Anterior cingulate cortex (tissue), 58 donors: ENCODE results near the gene MZF1.
"Not testable (repeated sequence)": the region's sequence is repeated elsewhere in the genome, so short reads cannot be mapped to it uniquely, and the experiment has no call there.

Experiments
- DNase-seq, 58 donors: peaks; one replicate each; lab custom pipeline; 2025; lab: John Stamatoyannopoulos, UW

MZF1 gene

DNA sequence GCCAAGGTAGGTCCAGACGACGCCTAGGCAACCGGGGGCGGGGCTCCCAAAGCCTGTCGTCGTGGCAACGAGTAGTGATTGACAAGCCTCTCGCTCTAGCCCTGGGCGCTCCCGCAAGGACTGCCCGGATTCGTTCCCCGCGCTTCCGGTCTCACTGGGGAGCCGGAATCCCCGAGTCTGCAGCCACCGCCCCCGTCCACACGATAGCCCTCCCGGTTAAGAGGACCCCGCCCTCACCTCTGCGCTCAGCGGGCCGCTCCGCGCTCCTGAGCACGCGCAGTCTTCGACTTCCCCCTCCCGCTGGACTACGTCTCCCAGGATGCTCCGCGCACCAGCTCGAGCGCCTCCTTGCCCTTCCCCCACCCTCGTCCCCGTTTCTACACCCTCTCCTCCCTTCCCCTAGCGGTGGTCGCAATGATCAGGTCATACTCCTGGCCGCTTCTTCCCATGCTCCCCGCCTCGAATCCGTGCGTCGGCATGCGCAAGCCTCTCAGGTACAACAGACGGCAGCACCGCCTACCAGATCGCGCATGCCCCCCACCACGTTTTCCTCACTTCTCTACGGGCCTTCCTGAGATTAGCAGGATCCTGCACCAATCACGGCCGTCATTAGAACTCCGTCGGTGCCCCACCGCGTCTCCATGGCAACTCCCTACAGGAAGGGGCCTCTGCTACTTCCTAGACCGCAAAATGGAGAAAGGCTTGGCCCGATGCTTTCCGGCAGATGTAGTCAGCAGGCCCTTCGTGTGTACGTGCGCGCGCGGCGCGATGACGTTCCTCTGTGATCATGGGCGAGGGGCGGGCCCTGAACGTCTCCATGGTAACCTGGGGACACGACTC, at the start of gene MZF1:
Gene MZF1, minus strand, starts transcription at position 518 of the 840 bp plus-strand sequence. CDS start 1,946 bp downstream, outside the sequence.
- no peak for DNase-seq

DNA sequence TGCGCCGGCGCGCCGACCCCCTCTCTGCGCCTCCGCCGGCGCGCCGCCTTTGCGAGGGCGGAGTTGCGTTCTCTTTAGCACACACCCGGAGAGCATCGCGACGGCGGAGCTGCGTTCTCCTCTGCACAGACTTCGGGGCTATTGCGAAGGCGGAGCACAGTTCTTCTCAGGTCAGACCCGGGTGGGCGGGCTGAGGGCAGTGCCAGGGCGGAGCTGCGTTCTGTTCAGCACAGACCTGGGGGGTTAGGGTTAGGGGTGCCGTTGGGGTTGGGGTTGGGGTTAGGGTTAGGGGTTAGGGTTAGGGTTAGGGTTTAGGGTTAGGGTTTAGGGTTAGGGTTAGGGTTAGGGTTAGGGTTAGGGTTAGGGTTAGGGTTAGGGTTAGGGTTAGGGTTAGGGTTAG, 34.1 kb upstream of the MZF1 start:
- not testable (repeated sequence) for DNase-seq

DNA sequence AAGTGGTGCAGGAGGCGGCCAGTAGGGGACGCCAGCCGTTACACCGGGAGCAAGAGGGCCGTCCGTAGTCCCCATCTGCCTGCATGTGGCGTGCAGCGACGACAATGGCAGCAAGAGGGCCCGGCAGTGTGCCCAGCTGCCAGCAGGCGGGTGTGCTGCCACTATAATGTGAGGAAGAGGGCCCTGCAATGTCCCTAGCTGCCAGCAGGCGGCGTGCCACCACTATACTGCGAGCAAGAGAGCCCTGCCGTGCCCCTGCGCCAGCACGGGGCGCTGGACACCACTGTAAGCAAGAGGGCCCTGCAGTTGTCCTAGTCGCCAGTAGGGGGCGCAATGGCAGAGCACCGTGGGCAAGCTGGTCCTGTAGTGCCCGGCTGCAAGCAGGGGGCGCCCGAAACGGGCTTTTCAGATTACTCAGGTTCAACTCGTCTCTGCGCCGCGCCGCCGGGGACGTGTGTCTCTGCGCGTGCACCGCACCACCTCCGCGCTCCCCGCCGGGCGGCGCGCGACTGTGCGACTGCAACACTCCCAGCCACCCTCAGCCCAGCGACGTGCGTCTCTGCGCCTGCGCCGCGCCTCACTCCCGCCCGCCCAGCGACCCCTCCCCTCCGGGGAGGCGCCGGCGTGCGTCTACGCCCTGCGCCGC, 33.2 kb upstream of the MZF1 start:
- not testable (repeated sequence) for DNase-seq

DNA sequence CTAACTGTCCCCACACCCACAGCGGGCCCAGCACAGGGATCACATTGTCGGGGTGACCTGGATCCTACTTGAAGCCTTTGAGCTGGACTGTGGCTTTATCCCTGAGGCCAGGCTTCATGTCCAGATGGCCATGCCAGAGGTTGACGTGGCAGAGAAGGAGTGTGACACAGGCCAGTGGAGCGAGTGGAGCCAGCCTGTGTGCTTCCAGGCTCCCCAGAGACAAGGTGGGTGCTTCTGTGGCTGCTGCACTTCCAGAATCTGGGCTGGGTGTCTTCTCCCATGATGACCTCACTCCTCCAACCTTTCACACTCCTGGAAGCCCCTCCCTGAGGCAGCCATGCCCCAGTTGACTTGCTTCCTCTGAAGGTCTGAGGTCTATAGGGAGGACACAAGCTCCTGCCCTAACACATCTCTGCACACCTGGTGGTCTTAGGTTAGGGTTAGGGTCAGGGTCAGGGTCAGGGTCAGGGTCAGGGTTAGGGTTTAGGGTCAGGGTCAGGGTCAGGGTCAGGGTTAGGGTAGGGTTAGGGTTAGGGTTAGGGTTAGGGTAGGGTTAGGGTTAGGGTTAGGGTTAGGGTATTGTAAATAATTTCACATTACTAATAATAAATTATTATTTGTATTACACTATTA, 13.1 kb upstream of the MZF1 start:
- DNase-seq = no peak

DNA sequence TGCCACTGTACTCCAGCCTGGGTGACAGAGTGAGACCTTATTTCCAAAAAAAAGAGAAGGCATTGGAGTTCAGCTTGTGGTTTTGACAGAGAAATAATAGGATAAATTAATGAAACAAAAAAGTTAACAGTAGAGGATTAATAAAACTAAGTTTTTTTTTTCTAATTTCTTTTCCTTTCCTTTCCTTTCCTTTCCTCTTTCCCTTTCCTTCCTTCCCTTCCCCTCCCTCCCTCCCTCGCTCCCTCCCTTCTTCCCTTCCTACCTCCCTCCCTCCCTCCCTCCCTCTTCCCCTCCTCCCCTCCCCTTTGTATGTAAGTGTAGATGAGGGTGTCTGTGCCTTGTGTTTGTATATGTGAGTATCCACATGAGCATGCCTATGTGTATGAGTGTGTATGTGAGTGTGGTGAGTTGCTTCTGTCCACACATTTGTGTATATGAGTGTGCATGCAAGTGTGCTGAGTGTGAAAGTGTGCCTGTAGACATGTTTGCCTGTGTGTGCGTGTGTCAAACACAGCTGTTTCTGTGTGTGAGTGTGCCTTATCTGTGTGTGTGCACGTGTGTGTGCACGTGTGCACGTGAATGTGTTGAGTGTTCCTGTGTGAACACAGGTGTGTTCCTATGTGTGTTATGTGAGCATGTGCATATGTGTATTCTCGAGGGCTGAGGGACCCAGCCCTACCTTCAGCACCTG, 12.5 kb upstream of the MZF1 start:
- no peak for DNase-seq

- DNase-seq = no peak
Measured at GRCh38 chr19:58584498-58585441, 11.6 kb upstream of the MZF1 start.

GRCh38 chr19:58582985-58583384, 9.8 kb upstream of the MZF1 start:
- DNase-seq = no peak

DNA sequence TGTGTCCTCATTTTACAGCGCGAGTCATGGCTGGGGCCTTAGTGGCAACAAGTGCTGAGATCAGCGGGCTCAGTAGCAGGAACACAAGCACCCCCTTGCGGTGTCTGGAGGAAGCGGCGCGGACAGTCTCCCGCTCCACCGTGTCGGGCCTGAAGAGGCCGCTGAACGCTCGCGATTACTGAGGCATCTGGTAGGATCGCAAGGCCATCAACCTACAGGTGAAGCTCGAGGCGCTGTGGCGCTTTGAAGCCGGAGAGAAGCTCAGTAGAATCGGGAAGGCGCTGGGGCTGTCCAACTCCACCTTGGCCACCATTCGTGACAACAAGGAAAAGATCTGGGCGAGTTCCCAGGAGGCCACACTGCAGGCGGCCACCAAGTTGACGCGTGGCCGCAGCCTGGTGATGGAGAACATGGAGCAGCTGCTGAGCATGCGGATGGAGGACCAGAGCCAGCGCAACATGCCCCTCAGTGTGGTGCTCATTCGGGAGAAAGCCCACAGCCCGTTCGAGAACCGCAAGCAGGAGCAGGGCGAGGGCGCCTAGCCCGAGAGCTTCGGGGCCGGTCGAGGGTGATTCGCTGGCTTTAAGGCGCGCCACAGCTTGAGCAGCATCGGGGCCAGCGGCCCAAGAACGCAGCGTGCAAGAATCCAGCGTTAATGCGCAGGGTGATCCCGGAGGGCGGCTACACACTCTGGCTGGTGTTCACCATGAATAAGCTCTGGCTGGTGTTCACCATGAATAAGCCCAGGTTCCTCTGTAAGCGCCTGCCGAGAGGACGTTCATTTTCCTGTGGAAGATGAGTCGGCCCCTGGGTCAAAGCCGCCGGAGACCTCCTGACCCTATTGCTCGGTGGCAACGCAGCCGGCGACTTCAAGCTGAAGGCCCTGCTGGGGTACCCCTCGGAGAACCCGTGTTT, 8.3 kb upstream of the MZF1 start:
- DNase-seq = no peak

- no peak for DNase-seq
Measured at GRCh38 chr19:58579473-58580142, 6.5 kb upstream of the MZF1 start.

DNA sequence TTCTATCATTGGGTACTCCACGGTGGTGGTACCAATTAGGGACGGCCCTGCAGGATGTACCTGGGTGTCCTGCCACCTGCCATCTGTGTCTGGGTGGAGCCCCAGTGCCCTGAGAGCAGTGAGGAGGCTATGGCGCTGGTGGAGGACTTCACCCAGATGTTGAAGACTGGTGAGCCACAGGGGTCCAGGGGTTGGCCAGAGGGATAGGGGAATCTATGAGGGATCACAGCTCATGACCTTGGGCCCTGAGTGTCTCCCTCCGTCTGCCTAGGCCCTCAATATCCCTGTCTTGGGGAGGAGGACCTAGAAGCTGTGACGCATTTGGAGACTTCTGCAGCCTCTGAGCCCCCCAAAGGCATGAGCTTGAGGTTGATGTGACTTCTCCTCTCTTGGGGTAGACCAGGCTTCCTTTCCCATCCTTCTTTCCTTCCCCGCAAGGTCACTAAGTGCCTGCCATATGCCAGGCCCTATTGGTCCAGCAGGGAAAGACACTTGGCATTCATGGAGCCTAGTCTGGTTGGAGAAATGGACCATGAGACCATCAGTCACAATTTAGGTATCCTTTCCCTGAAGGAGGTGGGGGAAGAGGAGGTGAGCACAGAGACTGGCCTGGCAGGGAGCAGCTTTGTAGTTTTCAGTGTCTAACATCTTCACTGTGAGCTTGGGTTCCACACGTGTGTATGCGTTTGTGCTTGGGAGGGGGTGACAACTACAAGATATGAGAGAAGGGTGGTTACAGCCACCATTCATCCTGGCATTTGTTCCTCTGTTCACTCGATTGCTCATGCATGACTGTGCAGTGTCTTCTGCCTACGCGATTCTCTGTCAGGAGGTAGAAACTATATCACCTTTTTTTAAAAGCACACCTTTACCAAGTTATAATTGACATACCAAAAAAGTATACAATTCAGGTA, 5.1 kb upstream of the MZF1 start:
- DNase-seq = no peak

GRCh38 chr19:58577581-58577980, 4.4 kb upstream of the MZF1 start:
- not testable (repeated sequence) for DNase-seq

- DNase-seq = no peak
Measured at GRCh38 chr19:58575183-58576041, 2.3 kb upstream of the MZF1 start.

GRCh38 chr19:58573658-58574164, 576 bp upstream of the MZF1 start:
- no peak for DNase-seq

GRCh38 chr19:58572026-58572817, 913 bp downstream of the MZF1 start:
- DNase-seq = no peak

GRCh38 chr19:58571575-58571947, 1.6 kb downstream of the MZF1 start:
- no peak for DNase-seq
